HepG2 (cell line): Measurements from ENCODE around the gene IQCH. TPM values are rescaled to one million over a fixed set of nuclear protein-coding genes. Genes with fewer than 3 reads are reported as not detected.

ENCODE experiments used
- CENPT ChIP-seq: sonication (generic); formaldehyde crosslinking; IDR thresholded peaks from 2 replicates; pipeline ENCODE4 v1.8.0; 2022; ENCODE audit warnings: low read depth, mild to moderate bottlenecking, moderate library complexity, missing genetic modification reagents
- DR1 ChIP-seq: sonication (generic); formaldehyde crosslinking; IDR thresholded peaks from 2 replicates; pipeline ENCODE4 v1.8.0; 2021; ENCODE audit warnings: mild to moderate bottlenecking, missing genetic modification reagents, inconsistent platforms
- FOXA1 ChIP-seq, 2 experiments: fragments of 450-650 bp in 1 of 2; sonication (generic) in 1 of 2; formaldehyde crosslinking in 1 of 2; IDR thresholded peaks; 2 replicates each; pipeline versions ENCODE4 v1.4.0 to v1.6.1; 2016 to 2020; ENCODE audit warnings: missing genetic modification reagents in 1 of 2
- FOXA3 ChIP-seq: IDR thresholded peaks from 2 replicates; pipeline ENCODE4 v1.6.1; 2016; ENCODE audit warnings: missing genetic modification reagents, missing compliant biosample characterization
- GABPA ChIP-seq, 2 experiments: IDR thresholded peaks; 2 replicates each; pipeline ENCODE4 v1.6.1; 2011 to 2016; ENCODE audit warnings: low read depth in 2 of 2, low read length in 1 of 2, missing biosample characterization in 1 of 2, missing genetic modification characterization in 1 of 2
- MXI1 ChIP-seq: IDR thresholded peaks from 3 replicates; pipeline ENCODE4 v1.6.1; 2012; ENCODE audit warnings: low read depth, low read length, inconsistent platforms, borderline replicate concordance
- PLRG1 ChIP-seq: fragments of 450-650 bp; conservative IDR thresholded peaks from 2 replicates; pipeline ENCODE4 v1.6.1; 2016
- RAD21 ChIP-seq: fragments of 450-650 bp; formaldehyde crosslinking; IDR thresholded peaks from 2 replicates; pipeline ENCODE4 v1.5.0; 2020; ENCODE audit warnings: mild to moderate bottlenecking
- SAP130 ChIP-seq: IDR thresholded peaks from 2 replicates; pipeline ENCODE4 v1.6.1; 2016; ENCODE audit warnings: low read depth
- XRCC5 ChIP-seq: fragments of 200-400 bp; formaldehyde crosslinking; optimal IDR thresholded peaks from 2 replicates; pipeline ENCODE3; 2017; ENCODE audit warnings: mild to moderate bottlenecking, low read length
- ZBTB1 ChIP-seq: sonication (generic); formaldehyde crosslinking; IDR thresholded peaks from 2 replicates; pipeline ENCODE4 v1.4.0; 2020; ENCODE audit warnings: missing genetic modification reagents, borderline replicate concordance
- ZC3H4 ChIP-seq: sonication (generic); formaldehyde crosslinking; IDR thresholded peaks from 2 replicates; pipeline ENCODE4 v1.4.0; 2020; ENCODE audit warnings: missing genetic modification reagents, borderline replicate concordance
- ZNF121 ChIP-seq: sonication (generic); formaldehyde crosslinking; IDR thresholded peaks from 2 replicates; pipeline ENCODE4 v1.5.0; 2020; ENCODE audit warnings: mild to moderate bottlenecking, missing genetic modification reagents
- ZNF274 ChIP-seq: sonication (generic); formaldehyde crosslinking; IDR thresholded peaks from 2 replicates; pipeline ENCODE4 v1.5.1; 2020; ENCODE audit warnings: mild to moderate bottlenecking, missing genetic modification reagents
- ZNF331 ChIP-seq: sonication (generic); formaldehyde crosslinking; IDR thresholded peaks from 2 replicates; pipeline ENCODE4 v1.4.0; 2020; ENCODE audit warnings: missing genetic modification reagents
- polyA plus RNA-seq, 8 experiments: library from polyadenylated mRNA; depleted of rRNA in 3 of 8; stranded (reverse) in 7 of 8; unstranded in 1 of 8; fragments of >200 nt; fragmentation: Illumina TruSeq in 4 of 8; extraction: Trizol in 4 of 8; gene quantifications; 2 replicates each; pipeline versions ENCODE4 v1.2.1 to v1.2.3, GENCODE V29; 2011 to 2016; ENCODE audit warnings: low read depth in 4 of 8, missing spikeins in 1 of 8, mixed read lengths in 1 of 8; ENCODE audit not compliant: insufficient read depth in 1 of 8
- total RNA-seq, 5 experiments: library from RNA; depleted of rRNA; stranded (reverse); fragments of >200 nt; fragmentation: Illumina TruSeq; extraction: Trizol; gene quantifications; 2 replicates each; pipeline ENCODE4 v1.2.3, GENCODE V29; 2016; ENCODE audit warnings: low read depth in 1 of 5
- TF ChIP-seq, protein P1 (sequence below): conservative IDR thresholded peaks from 2 replicates; pipeline ENCODE4 v1.6.1; 2018; ENCODE audit warnings: missing genetic modification reagents
- TF ChIP-seq, protein P2 (sequence below): sonication (generic); formaldehyde crosslinking; IDR thresholded peaks from 2 replicates; pipeline ENCODE4 v1.4.0; 2020; ENCODE audit warnings: missing genetic modification reagents
- TF ChIP-seq, protein P3 (sequence below): IDR thresholded peaks from 2 replicates; pipeline ENCODE4 v1.6.1; 2016; ENCODE audit warnings: mild to moderate bottlenecking, missing biosample characterization, missing genetic modification reagents
- TF ChIP-seq, protein P4 (sequence below): sonication (generic); formaldehyde crosslinking; IDR thresholded peaks from 2 replicates; pipeline ENCODE4 v1.5.1; 2020; ENCODE audit warnings: missing genetic modification reagents, mild to moderate bottlenecking, borderline replicate concordance

The IQCH gene
- total and polyA plus RNA-seq, 2 of the 13 experiments (the other 11 are each of a cell fraction or from before 2014, with no cell fraction given): 0.16 to 0.55 TPM

DNA sequence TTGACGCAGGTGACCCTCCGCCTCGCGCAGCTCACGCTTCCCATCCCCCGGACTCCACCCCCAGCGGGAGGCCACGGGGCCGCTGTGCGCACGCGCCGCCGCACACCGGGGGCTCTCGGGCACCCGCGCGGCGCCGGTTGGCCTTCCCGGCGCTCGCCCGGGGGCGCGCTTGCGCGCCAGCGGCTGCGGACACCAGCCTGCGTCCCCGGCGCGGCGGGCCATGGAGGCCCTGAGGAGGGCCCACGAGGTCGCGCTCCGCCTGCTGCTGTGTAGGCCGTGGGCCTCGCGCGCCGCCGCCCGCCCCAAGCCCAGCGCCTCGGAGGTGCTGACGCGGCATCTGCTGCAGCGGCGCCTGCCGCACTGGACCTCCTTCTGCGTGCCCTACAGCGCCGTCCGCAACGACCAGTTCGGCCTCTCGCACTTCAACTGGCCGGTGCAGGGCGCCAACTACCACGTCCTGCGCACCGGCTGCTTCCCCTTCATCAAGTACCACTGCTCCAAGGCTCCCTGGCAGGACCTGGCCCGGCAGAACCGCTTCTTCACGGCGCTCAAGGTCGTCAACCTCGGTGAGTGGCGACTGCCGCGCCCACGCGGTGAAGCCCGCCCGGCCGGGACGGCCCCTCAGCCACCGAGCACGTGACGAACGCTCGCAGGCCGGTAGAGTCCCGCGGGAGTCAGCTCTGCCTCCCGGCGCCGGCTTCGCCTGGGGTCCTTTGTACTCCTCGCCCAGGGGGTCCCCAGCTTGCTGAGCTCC lies 266.6 kb downstream of the IQCH start, which contains the start of gene C15orf61 (continued):
- TF ChIP-seq, protein P1, sequence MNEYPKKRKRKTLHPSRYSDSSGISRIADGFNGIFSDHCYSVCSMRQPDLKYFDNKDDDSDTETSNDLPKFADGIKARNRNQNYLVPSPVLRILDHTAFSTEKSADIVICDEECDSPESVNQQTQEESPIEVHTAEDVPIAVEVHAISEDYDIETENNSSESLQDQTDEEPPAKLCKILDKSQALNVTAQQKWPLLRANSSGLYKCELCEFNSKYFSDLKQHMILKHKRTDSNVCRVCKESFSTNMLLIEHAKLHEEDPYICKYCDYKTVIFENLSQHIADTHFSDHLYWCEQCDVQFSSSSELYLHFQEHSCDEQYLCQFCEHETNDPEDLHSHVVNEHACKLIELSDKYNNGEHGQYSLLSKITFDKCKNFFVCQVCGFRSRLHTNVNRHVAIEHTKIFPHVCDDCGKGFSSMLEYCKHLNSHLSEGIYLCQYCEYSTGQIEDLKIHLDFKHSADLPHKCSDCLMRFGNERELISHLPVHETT: peak; percentile 85
- no peak for TF ChIP-seq GABPA (IDR thresholded peaks at IDR 0.05; ENCODE audit: low read depth, low read length)
- TF ChIP-seq GABPA (CRISPR knock-in tag; IDR thresholded peaks at IDR 0.05; ENCODE audit: low read depth): no peak
- TF ChIP-seq, protein P2, sequence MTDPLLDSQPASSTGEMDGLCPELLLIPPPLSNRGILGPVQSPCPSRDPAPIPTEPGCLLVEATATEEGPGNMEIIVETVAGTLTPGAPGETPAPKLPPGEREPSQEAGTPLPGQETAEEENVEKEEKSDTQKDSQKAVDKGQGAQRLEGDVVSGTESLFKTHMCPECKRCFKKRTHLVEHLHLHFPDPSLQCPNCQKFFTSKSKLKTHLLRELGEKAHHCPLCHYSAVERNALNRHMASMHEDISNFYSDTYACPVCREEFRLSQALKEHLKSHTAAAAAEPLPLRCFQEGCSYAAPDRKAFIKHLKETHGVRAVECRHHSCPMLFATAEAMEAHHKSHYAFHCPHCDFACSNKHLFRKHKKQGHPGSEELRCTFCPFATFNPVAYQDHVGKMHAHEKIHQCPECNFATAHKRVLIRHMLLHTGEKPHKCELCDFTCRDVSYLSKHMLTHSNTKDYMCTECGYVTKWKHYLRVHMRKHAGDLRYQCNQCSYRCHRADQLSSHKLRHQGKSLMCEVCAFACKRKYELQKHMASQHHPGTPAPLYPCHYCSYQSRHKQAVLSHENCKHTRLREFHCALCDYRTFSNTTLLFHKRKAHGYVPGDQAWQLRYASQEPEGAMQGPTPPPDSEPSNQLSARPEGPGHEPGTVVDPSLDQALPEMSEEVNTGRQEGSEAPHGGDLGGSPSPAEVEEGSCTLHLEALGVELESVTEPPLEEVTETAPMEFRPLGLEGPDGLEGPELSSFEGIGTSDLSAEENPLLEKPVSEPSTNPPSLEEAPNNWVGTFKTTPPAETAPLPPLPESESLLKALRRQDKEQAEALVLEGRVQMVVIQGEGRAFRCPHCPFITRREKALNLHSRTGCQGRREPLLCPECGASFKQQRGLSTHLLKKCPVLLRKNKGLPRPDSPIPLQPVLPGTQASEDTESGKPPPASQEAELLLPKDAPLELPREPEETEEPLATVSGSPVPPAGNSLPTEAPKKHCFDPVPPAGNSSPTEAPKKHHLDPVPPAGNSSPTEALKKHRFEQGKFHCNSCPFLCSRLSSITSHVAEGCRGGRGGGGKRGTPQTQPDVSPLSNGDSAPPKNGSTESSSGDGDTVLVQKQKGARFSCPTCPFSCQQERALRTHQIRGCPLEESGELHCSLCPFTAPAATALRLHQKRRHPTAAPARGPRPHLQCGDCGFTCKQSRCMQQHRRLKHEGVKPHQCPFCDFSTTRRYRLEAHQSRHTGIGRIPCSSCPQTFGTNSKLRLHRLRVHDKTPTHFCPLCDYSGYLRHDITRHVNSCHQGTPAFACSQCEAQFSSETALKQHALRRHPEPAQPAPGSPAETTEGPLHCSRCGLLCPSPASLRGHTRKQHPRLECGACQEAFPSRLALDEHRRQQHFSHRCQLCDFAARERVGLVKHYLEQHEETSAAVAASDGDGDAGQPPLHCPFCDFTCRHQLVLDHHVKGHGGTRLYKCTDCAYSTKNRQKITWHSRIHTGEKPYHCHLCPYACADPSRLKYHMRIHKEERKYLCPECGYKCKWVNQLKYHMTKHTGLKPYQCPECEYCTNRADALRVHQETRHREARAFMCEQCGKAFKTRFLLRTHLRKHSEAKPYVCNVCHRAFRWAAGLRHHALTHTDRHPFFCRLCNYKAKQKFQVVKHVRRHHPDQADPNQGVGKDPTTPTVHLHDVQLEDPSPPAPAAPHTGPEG: peak; percentile 73; the same call in 1 of the 2 replicates
- peak; percentile 26 for TF ChIP-seq XRCC5
- 0 out of 2 replicates have a peak, but pooled peaks have one; percentile 8 for TF ChIP-seq FOXA3
- TF ChIP-seq ZNF331: peak; percentile 37; the same call in 1 of the 2 replicates
- TF ChIP-seq ZNF121: 0 out of 2 replicates have a peak, but pooled peaks have one; percentile 27
- no peak for TF ChIP-seq ZBTB1 (CRISPR knock-in tag)
- TF ChIP-seq FOXA1 (IDR thresholded peaks at IDR 0.05): no peak
- 0 out of 2 replicates have a peak, but pooled peaks have one; percentile 10 for TF ChIP-seq FOXA1 (CRISPR knock-in tag; IDR thresholded peaks at IDR 0.05)
- no peak; the same call in 1 of the 2 replicates for TF ChIP-seq CENPT
- peak; percentile 58; the same call in 1 of the 3 replicates for TF ChIP-seq MXI1
- TF ChIP-seq, protein P3, sequence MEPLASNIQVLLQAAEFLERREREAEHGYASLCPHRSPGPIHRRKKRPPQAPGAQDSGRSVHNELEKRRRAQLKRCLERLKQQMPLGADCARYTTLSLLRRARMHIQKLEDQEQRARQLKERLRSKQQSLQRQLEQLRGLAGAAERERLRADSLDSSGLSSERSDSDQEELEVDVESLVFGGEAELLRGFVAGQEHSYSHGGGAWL: peak; percentile 93
- TF ChIP-seq DR1 (CRISPR knock-in tag): peak; percentile 88
- TF ChIP-seq RAD21: peak; percentile 55
- peak; percentile 88 for TF ChIP-seq SAP130 (CRISPR knock-in tag)
- TF ChIP-seq, protein P4, sequence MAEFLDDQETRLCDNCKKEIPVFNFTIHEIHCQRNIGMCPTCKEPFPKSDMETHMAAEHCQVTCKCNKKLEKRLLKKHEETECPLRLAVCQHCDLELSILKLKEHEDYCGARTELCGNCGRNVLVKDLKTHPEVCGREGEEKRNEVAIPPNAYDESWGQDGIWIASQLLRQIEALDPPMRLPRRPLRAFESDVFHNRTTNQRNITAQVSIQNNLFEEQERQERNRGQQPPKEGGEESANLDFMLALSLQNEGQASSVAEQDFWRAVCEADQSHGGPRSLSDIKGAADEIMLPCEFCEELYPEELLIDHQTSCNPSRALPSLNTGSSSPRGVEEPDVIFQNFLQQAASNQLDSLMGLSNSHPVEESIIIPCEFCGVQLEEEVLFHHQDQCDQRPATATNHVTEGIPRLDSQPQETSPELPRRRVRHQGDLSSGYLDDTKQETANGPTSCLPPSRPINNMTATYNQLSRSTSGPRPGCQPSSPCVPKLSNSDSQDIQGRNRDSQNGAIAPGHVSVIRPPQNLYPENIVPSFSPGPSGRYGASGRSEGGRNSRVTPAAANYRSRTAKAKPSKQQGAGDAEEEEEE (CRISPR knock-in tag): no peak
- TF ChIP-seq ZNF274 (CRISPR knock-in tag): peak; percentile 96
- TF ChIP-seq ZC3H4 (CRISPR knock-in tag): no peak
- no peak for TF ChIP-seq PLRG1
